ENCODE results near the gene C1RL. TPM values are rescaled to one million over a fixed set of nuclear protein-coding genes. Genes with fewer than 3 reads are reported as not detected.

Gene C1RL
- total and polyA plus RNA-seq, 4 donors, result 67.5 to 188 (median 124) TPM

GRCh38 chr12:7136071-7136470, 27.1 kb upstream of the C1RL start:
- H3K36me3 ChIP-seq (ENCODE audit: control insufficient read depth in 4 of 4, insufficient read depth in 3 of 4, low read depth in 1 of 4, low read length in 3 of 4), result peaks cover 9 to 66% (median 41%) of the 10 kb centered on the region in 4 donors
- no peaks in the 10 kb centered on the region for H3K27me3 ChIP-seq (ENCODE audit: control insufficient read depth in 4 of 4, insufficient read depth in 4 of 4, low read length in 3 of 4)
- H3K27ac ChIP-seq (ENCODE audit: low read depth in 1 of 2, low read length in 2 of 2), result no peak overlapping the region
- TF ChIP-seq FOXA1 (IDR thresholded peaks at IDR 0.05), result no peak
- TF ChIP-seq HNF4G (IDR thresholded peaks at IDR 0.05), result no peak
- TF ChIP-seq YY1 (IDR thresholded peaks at IDR 0.05), result no peak
- TF ChIP-seq ATF3 (IDR thresholded peaks at IDR 0.05), result no peak
- no peak for TF ChIP-seq JUND (IDR thresholded peaks at IDR 0.05)
- no peak for TF ChIP-seq REST (IDR thresholded peaks at IDR 0.05)
- TF ChIP-seq CTCF (IDR thresholded peaks at IDR 0.05; ENCODE audit: low read depth, low read length, missing input control), result no peak
- no peak for TF ChIP-seq HNF4A (conservative IDR thresholded peaks at IDR 0.05)
- TF ChIP-seq MAX (IDR thresholded peaks at IDR 0.05), result no peak
- TF ChIP-seq ZBTB33 (IDR thresholded peaks at IDR 0.05), result no peak
- no peak for TF ChIP-seq RXRA (IDR thresholded peaks at IDR 0.05)
- no peak for TF ChIP-seq SP1 (IDR thresholded peaks at IDR 0.05)
- no peak for TF ChIP-seq EGR1 (IDR thresholded peaks at IDR 0.05; ENCODE audit: low read depth in 2 of 2)
- peaks cover 0 to 14% (median 12%) of the 10 kb centered on the region in 4 donors for H3K4me1 ChIP-seq (ENCODE audit: control insufficient read depth in 4 of 4, insufficient read depth in 4 of 4, low read length in 3 of 4)
- no peaks in the 10 kb centered on the region for H3K9me3 ChIP-seq (ENCODE audit: control insufficient read depth in 4 of 4, low read length in 3 of 4)
- H3K4me3 ChIP-seq (ENCODE audit: low read depth in 1 of 3, low read length in 3 of 3), result no peak overlapping the region
- WGBS, result 97% methylated on average over 7 of the region's 7 CpGs
- no peak overlapping the region for H3K9ac ChIP-seq (ENCODE audit: low read depth in 1 of 2, low read length in 2 of 2)
- DNase-seq (ENCODE audit: low spot score), result no peak

- DNase-seq (ENCODE audit: low spot score), result no peak
- WGBS, result 87% methylated on average over 12 of the region's 12 CpGs
- H3K9me3 ChIP-seq (ENCODE audit: control insufficient read depth in 4 of 4, low read length in 3 of 4), result no peaks in the 10 kb centered on the region
- peaks cover 9 to 56% (median 41%) of the 10 kb centered on the region in 4 donors for H3K36me3 ChIP-seq (ENCODE audit: control insufficient read depth in 4 of 4, insufficient read depth in 3 of 4, low read depth in 1 of 4, low read length in 3 of 4)
- H3K4me3 ChIP-seq (ENCODE audit: low read depth in 1 of 3, low read length in 3 of 3), result no peak overlapping the region
- H3K27ac ChIP-seq (ENCODE audit: low read depth in 1 of 2, low read length in 2 of 2), result no peak overlapping the region
- peaks cover 0 to 19% (median 14%) of the 10 kb centered on the region in 4 donors for H3K4me1 ChIP-seq (ENCODE audit: control insufficient read depth in 4 of 4, insufficient read depth in 4 of 4, low read length in 3 of 4)
- H3K27me3 ChIP-seq (ENCODE audit: control insufficient read depth in 4 of 4, insufficient read depth in 4 of 4, low read length in 3 of 4), result no peaks in the 10 kb centered on the region
- H3K9ac ChIP-seq (ENCODE audit: low read depth in 1 of 2, low read length in 2 of 2), result no peak overlapping the region
- TF ChIP-seq MAX (IDR thresholded peaks at IDR 0.05) (no peak), YY1 (IDR thresholded peaks at IDR 0.05) (no peak), ZBTB33 (IDR thresholded peaks at IDR 0.05) (no peak), HNF4G (IDR thresholded peaks at IDR 0.05) (no peak)
These were observed 25.6 kb upstream of the C1RL start for GRCh38 chr12:7134396-7135166.
